Hepatocyte (in vitro differentiated cells): Measurements from ENCODE around the gene ARHGEF12.

Experiments
- EZH2 ChIP-seq: fragments of 200-600 bp; sonication (generic); IDR thresholded peaks from 2 replicates; pipeline ENCODE4 v1.6.1; 2016; ENCODE audit warnings: antibody characterized with exemption, mild to moderate bottlenecking, borderline replicate concordance
- EZH2phosphoT487 ChIP-seq: fragments of 200-600 bp; sonication (generic); IDR thresholded peaks from one replicate; pipeline ENCODE4 v1.6.1; 2018; ENCODE audit warnings: antibody characterized with exemption, mild to moderate bottlenecking, low read depth, moderate library complexity; ENCODE audit not compliant: unreplicated experiment, severe bottlenecking
- TF ChIP-seq, protein P1 (sequence below): fragments of 200-600 bp; sonication (generic); IDR thresholded peaks from 2 replicates; pipeline ENCODE4 v1.5.1; 2016; ENCODE audit warnings: antibody characterized with exemption, mild to moderate bottlenecking; ENCODE audit not compliant: poor library complexity

DNA sequence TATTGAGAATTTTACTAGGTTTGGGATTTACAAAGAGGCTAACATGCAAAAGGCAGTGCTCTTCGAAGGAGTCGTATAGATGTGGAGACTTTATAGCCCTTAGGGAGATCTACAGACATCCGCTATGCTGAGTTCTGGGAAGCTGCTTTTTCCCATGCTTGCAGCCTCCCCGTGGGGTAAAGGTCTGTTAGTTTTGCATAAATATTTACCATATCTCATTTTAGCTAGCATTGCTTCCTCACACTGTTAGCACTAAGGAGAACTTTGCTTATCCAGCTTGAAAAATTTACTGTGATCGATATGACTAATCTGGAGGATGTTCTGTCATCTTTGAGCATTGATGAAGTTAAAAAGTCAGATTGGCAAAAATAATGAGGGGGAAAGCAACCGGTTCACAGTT is 18.6 kb downstream of the ARHGEF12 start:
- no peak for TF ChIP-seq EZH2
- TF ChIP-seq, protein P1, sequence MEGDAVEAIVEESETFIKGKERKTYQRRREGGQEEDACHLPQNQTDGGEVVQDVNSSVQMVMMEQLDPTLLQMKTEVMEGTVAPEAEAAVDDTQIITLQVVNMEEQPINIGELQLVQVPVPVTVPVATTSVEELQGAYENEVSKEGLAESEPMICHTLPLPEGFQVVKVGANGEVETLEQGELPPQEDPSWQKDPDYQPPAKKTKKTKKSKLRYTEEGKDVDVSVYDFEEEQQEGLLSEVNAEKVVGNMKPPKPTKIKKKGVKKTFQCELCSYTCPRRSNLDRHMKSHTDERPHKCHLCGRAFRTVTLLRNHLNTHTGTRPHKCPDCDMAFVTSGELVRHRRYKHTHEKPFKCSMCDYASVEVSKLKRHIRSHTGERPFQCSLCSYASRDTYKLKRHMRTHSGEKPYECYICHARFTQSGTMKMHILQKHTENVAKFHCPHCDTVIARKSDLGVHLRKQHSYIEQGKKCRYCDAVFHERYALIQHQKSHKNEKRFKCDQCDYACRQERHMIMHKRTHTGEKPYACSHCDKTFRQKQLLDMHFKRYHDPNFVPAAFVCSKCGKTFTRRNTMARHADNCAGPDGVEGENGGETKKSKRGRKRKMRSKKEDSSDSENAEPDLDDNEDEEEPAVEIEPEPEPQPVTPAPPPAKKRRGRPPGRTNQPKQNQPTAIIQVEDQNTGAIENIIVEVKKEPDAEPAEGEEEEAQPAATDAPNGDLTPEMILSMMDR = no peak
- TF ChIP-seq EZH2phosphoT487 = no peak
